GM12892 (cell line): ENCODE results near the gene MYPN.

Source experiments
- POLR2A ChIP-seq: IDR thresholded peaks from 2 replicates; pipeline ENCODE4 v1.6.1; 2011; ENCODE audit warnings: low read depth, low read length, control low read depth
- TAF1 ChIP-seq: IDR thresholded peaks from 2 replicates; pipeline ENCODE4 v1.6.1; 2011; ENCODE audit warnings: low read depth, mild to moderate bottlenecking, control low read depth, low read length, borderline replicate concordance

GRCh38 chr10:68103261-68103878, 5.9 kb upstream of the MYPN start:
- TF ChIP-seq POLR2A (no peak), TAF1 (no peak)
